Mesenchymal stem cell (in vitro differentiated cells and primary cell): ENCODE measurements around the gene HPN.

Source experiments
- DNase-seq: peaks from one replicate; pipeline ENCODE4 v3.0.0-alpha.2; 2013
- H2AFZ ChIP-seq: one replicate; pipeline ENCODE4 v1.6.1; 2013; ENCODE audit warnings: low read depth, mild to moderate bottlenecking, control low read depth, inconsistent platforms, low read length, moderate library complexity
- H2AK5ac ChIP-seq: 2 replicates; pipeline ENCODE4 v1.6.1; 2013; ENCODE audit warnings: low read length, moderate library complexity, mild to moderate bottlenecking, inconsistent platforms; ENCODE audit not compliant: severe bottlenecking
- H2BK120ac ChIP-seq: one replicate; pipeline ENCODE4 v1.6.1; 2013; ENCODE audit warnings: low read depth, mild to moderate bottlenecking, inconsistent platforms, low read length, moderate library complexity
- H2BK12ac ChIP-seq, 2 experiments: one replicate each; pipeline ENCODE4 v1.6.1; 2013; ENCODE audit warnings: inconsistent platforms in 2 of 2, low read length in 2 of 2, mild to moderate bottlenecking in 2 of 2, moderate library complexity in 2 of 2, control low read depth in 1 of 2
- H2BK15ac ChIP-seq: one replicate; pipeline ENCODE4 v1.6.1; 2013; ENCODE audit warnings: mild to moderate bottlenecking, low read depth, inconsistent platforms; ENCODE audit not compliant: poor library complexity, severe bottlenecking
- H2BK5ac ChIP-seq: 2 replicates; pipeline ENCODE4 v1.6.1; 2013; ENCODE audit warnings: low read depth, mild to moderate bottlenecking, low read length, control low read depth, inconsistent platforms; ENCODE audit not compliant: poor library complexity, severe bottlenecking
- H3K14ac ChIP-seq, 2 experiments: one replicate each; pipeline ENCODE4 v1.6.1; 2013; ENCODE audit warnings: inconsistent platforms in 2 of 2, low read length in 2 of 2, control low read depth in 1 of 2, mild to moderate bottlenecking in 1 of 2, moderate library complexity in 1 of 2
- H3K18ac ChIP-seq, 2 experiments: one replicate each; pipeline ENCODE4 v1.6.1; 2013; ENCODE audit warnings: inconsistent platforms in 2 of 2, low read length in 2 of 2, control low read depth in 1 of 2, low read depth in 1 of 2, mild to moderate bottlenecking in 1 of 2
- H3K23ac ChIP-seq, 2 experiments: one replicate each; pipeline ENCODE4 v1.6.1; 2013; ENCODE audit warnings: inconsistent platforms in 2 of 2, low read length in 2 of 2, mild to moderate bottlenecking in 2 of 2, moderate library complexity in 2 of 2, control low read depth in 1 of 2
- H3K27ac ChIP-seq: 2 replicates; pipeline ENCODE4 v1.5.1; 2013; ENCODE audit warnings: mild to moderate bottlenecking, moderate library complexity, low read length, control low read depth, inconsistent platforms; ENCODE audit not compliant: poor library complexity, severe bottlenecking
- H3K27me3 ChIP-seq, 2 experiments: 2 replicates each; pipeline versions ENCODE4 v1.6.1 to v1.7.0; 2013; ENCODE audit warnings: low read length in 2 of 2, mild to moderate bottlenecking in 2 of 2, moderate library complexity in 2 of 2, control low read depth in 1 of 2, inconsistent platforms in 1 of 2; ENCODE audit not compliant: control insufficient read depth in 1 of 2, insufficient read depth in 1 of 2
- H3K36me3 ChIP-seq, 2 experiments: 2 replicates each; pipeline versions ENCODE4 v1.6.1 to v1.7.0; 2013; ENCODE audit warnings: low read length in 2 of 2, control low read depth in 1 of 2, inconsistent platforms in 1 of 2, low read depth in 1 of 2, mild to moderate bottlenecking in 1 of 2; ENCODE audit not compliant: insufficient read depth in 2 of 2, control insufficient read depth in 1 of 2
- H3K4ac ChIP-seq, 2 experiments: one replicate each; pipeline ENCODE4 v1.6.1; 2013; ENCODE audit warnings: inconsistent platforms in 2 of 2, low read length in 2 of 2, mild to moderate bottlenecking in 2 of 2, moderate library complexity in 2 of 2, control low read depth in 1 of 2, low read depth in 1 of 2
- H3K4me1 ChIP-seq: 2 replicates; pipeline ENCODE4 v1.6.1; 2013; ENCODE audit warnings: low read depth, low read length, control low read depth; ENCODE audit not compliant: control insufficient read depth, insufficient read depth
- H3K4me2 ChIP-seq: 2 replicates; pipeline ENCODE4 v1.6.1; 2013; ENCODE audit warnings: low read length, mild to moderate bottlenecking, inconsistent platforms; ENCODE audit not compliant: poor library complexity, severe bottlenecking
- H3K4me3 ChIP-seq, 2 experiments: 2 replicates each; pipeline versions ENCODE4 v1.5.1 to v1.7.0; 2013; ENCODE audit warnings: low read length in 2 of 2, mild to moderate bottlenecking in 2 of 2, control low read depth in 1 of 2, low read depth in 1 of 2; ENCODE audit not compliant: insufficient read depth in 1 of 2
- H3K79me1 ChIP-seq: replicated peaks from 2 replicates; pipeline ENCODE4 v1.6.1; 2013; ENCODE audit warnings: mild to moderate bottlenecking, control low read depth, low read length, inconsistent platforms; ENCODE audit not compliant: poor library complexity, severe bottlenecking
- H3K9ac ChIP-seq: 2 replicates; pipeline ENCODE4 v1.7.0; 2013; ENCODE audit warnings: mild to moderate bottlenecking, low read length, moderate library complexity
- H3K9me3 ChIP-seq: 2 replicates; pipeline ENCODE4 v1.7.0; 2013; ENCODE audit warnings: mild to moderate bottlenecking, low read length; ENCODE audit not compliant: control insufficient read depth
- H4K8ac ChIP-seq: one replicate; pipeline ENCODE4 v1.6.1; 2013; ENCODE audit warnings: inconsistent platforms, mild to moderate bottlenecking, low read length, moderate library complexity
- H4K91ac ChIP-seq: one replicate; pipeline ENCODE4 v1.6.1; 2013; ENCODE audit warnings: mild to moderate bottlenecking, low read length, inconsistent platforms
- WGBS: methylation state at CpG from one replicate; pipeline ENCODE4 v1.1.7; 2013; ENCODE audit warnings: mixed read lengths; 5-methylcytosine and 5-hydroxymethylcytosine counted together

Gene HPN

GRCh38 chr19:35080613-35081170 lies 39.2 kb downstream of the HPN start:
- no peak overlapping the region for H2AFZ ChIP-seq
- H3K4me3 ChIP-seq: no peak overlapping the region
- H2BK5ac ChIP-seq: no peak overlapping the region
- H3K9me3 ChIP-seq: no peaks in the 10 kb centered on the region
- DNase-seq: no peak
- H2BK120ac ChIP-seq: no peak overlapping the region
- H4K8ac ChIP-seq: no peak overlapping the region
- no peak overlapping the region for H3K4me2 ChIP-seq
- H3K4me1 ChIP-seq: no peaks in the 10 kb centered on the region
- no peak overlapping the region for H4K91ac ChIP-seq
- H3K27ac ChIP-seq: no peak overlapping the region
- H2BK15ac ChIP-seq: no peak overlapping the region
- peaks cover 4 to 62% of the 10 kb centered on the region in 2 experiments for H3K27me3 ChIP-seq
- H3K9ac ChIP-seq: no peak overlapping the region
- no peak overlapping the region for H2BK12ac ChIP-seq
- no peak overlapping the region for H2AK5ac ChIP-seq
- no peak overlapping the region for H3K4ac ChIP-seq
- no peak overlapping the region for H3K14ac ChIP-seq
- no peak overlapping the region for H3K18ac ChIP-seq
- no peaks in the 10 kb centered on the region for H3K36me3 ChIP-seq
- no peak overlapping the region for H3K23ac ChIP-seq
- H3K79me1 ChIP-seq: no peaks in the 10 kb centered on the region
- WGBS: 85% methylated on average over 16 of the region's 16 CpGs

GRCh38 chr19:35081201-35081600 lies 39.7 kb downstream of the HPN start:
- Histone ChIP-seq H4K8ac (no peak overlapping the region), H3K4me2 (no peak overlapping the region), H3K9me3 (no peaks in the 10 kb centered on the region), H3K27ac (no peak overlapping the region), H3K4me3 (no peak overlapping the region), H2BK120ac (no peak overlapping the region), H2AFZ (no peak overlapping the region), H3K23ac (no peak overlapping the region), H3K18ac (no peak overlapping the region), H3K27me3 (peaks cover 4 to 61% of the 10 kb centered on the region in 2 experiments), H2BK15ac (no peak overlapping the region), H3K14ac (no peak overlapping the region), H2BK5ac (no peak overlapping the region), H3K79me1 (no peaks in the 10 kb centered on the region), H3K9ac (no peak overlapping the region), H3K36me3 (no peaks in the 10 kb centered on the region), H2BK12ac (no peak overlapping the region), H4K91ac (no peak overlapping the region), H2AK5ac (no peak overlapping the region), H3K4me1 (no peaks in the 10 kb centered on the region), H3K4ac (no peak overlapping the region)
- 81% methylated on average over 6 of the region's 6 CpGs for WGBS
- DNase-seq: no peak

- Histone ChIP-seq H3K36me3 (no peaks in the 10 kb centered on the region), H3K27me3 (peaks cover 0 to 50% of the 10 kb centered on the region in 2 experiments), H4K8ac (no peak overlapping the region), H2BK120ac (no peak overlapping the region), H3K4ac (no peak overlapping the region), H3K23ac (peak overlapping the region in 1 of 2 experiments; percentile 63), H3K14ac (no peak overlapping the region), H2AFZ (no peak overlapping the region), H2BK5ac (no peak overlapping the region), H3K4me1 (peaks cover 7% of the 10 kb centered on the region), H3K4me3 (no peak overlapping the region), H3K9ac (no peak overlapping the region), H3K4me2 (no peak overlapping the region), H3K27ac (no peak overlapping the region), H4K91ac (no peak overlapping the region), H3K9me3 (no peaks in the 10 kb centered on the region), H2AK5ac (no peak overlapping the region), H3K18ac (no peak overlapping the region), H2BK12ac (no peak overlapping the region), H2BK15ac (no peak overlapping the region), H3K79me1 (no peaks in the 10 kb centered on the region)
- no peak for DNase-seq
- 87% methylated on average over 15 of the region's 15 CpGs for WGBS
Observed at GRCh38 chr19:35083691-35084508, 42.4 kb downstream of the HPN start.

- no peak overlapping the region for H2BK120ac ChIP-seq
- no peaks in the 10 kb centered on the region for H3K79me1 ChIP-seq
- H3K4ac ChIP-seq: no peak overlapping the region
- H3K14ac ChIP-seq: no peak overlapping the region
- H3K18ac ChIP-seq: no peak overlapping the region
- no peak overlapping the region for H3K4me3 ChIP-seq
- H3K9me3 ChIP-seq: no peaks in the 10 kb centered on the region
- H2BK12ac ChIP-seq: no peak overlapping the region
- no peak overlapping the region for H2AK5ac ChIP-seq
- no peak overlapping the region for H3K23ac ChIP-seq
- H4K8ac ChIP-seq: no peak overlapping the region
- no peak overlapping the region for H3K9ac ChIP-seq
- H2BK15ac ChIP-seq: no peak overlapping the region
- WGBS: 74% methylated on average over 3 of the region's 3 CpGs
- no peaks in the 10 kb centered on the region for H3K36me3 ChIP-seq
- peaks cover 7% of the 10 kb centered on the region for H3K4me1 ChIP-seq
- no peak overlapping the region for H2BK5ac ChIP-seq
- H2AFZ ChIP-seq: no peak overlapping the region
- H3K27ac ChIP-seq: no peak overlapping the region
- no peak overlapping the region for H4K91ac ChIP-seq
- H3K4me2 ChIP-seq: no peak overlapping the region
- DNase-seq: no peak
- peaks cover 0 to 44% of the 10 kb centered on the region in 2 experiments for H3K27me3 ChIP-seq
Observed at GRCh38 chr19:35084509-35084762, 42.9 kb downstream of the HPN start.
